ENCODE results near the gene AKAP13. TPM values are rescaled to one million over a fixed set of nuclear protein-coding genes. Genes with fewer than 3 reads are reported as not detected.
A peak's percentile ranks its signal among the peaks of the same experiment; 100 is the strongest.

The AKAP13 gene
- total RNA-seq, 2 donors from 2014 or later = 87.3 to 106 TPM

DNA sequence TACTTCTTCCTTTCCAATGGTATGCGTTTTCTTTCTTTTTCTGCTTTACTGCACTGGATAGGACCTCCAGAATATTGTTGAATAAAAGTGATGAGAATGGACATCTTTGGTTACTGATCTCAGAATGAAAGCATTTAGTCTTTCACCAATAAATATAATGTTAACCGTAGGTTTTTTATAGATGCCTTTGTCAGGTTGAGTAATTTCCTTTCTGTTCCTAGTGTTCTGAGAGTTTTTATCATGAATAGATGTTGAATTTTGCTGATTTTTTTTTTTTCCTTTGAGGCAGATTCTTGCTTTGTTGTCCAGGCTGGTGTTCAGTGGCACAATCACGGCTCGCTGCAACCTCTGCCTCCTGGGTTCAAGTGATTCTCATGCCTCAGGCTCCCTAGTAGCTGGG lies 255.9 kb downstream of the AKAP13 start:
- H3K4me1 ChIP-seq = peaks cover 7% of the 10 kb centered on the region
- H3K36me3 ChIP-seq = no peaks in the 10 kb centered on the region
- intact Hi-C loops (cut with DNase I) = no loop called here
- H3K4me3 ChIP-seq = no peak overlapping the region
- TF ChIP-seq CTCF (IDR thresholded peaks at IDR 0.05) = no peak
- DNase-seq = no peak
- no peak overlapping the region for H3K27ac ChIP-seq
- no peaks in the 10 kb centered on the region for H3K27me3 ChIP-seq
- no peak overlapping the region for H3K9ac ChIP-seq (ENCODE audit: low read depth in 2 of 2, low read length in 2 of 2)
- no peaks in the 10 kb centered on the region for H3K9me3 ChIP-seq

GRCh38 chr15:85639752-85640381 lies 259.5 kb downstream of the AKAP13 start:
- Histone ChIP-seq H3K4me1 (no peaks in the 10 kb centered on the region), H3K36me3 (no peaks in the 10 kb centered on the region), H3K27ac (peak overlapping the region; percentile 8), H3K27me3 (no peaks in the 10 kb centered on the region), H3K9me3 (no peaks in the 10 kb centered on the region), H3K9ac (ENCODE audit: low read depth in 2 of 2, low read length in 2 of 2) (no peak overlapping the region), H3K4me3 (no peak overlapping the region)
- TF ChIP-seq CTCF (IDR thresholded peaks at IDR 0.05) = no peak
- no peak for DNase-seq
- intact Hi-C loops (cut with DNase I) = no loop called here

DNA sequence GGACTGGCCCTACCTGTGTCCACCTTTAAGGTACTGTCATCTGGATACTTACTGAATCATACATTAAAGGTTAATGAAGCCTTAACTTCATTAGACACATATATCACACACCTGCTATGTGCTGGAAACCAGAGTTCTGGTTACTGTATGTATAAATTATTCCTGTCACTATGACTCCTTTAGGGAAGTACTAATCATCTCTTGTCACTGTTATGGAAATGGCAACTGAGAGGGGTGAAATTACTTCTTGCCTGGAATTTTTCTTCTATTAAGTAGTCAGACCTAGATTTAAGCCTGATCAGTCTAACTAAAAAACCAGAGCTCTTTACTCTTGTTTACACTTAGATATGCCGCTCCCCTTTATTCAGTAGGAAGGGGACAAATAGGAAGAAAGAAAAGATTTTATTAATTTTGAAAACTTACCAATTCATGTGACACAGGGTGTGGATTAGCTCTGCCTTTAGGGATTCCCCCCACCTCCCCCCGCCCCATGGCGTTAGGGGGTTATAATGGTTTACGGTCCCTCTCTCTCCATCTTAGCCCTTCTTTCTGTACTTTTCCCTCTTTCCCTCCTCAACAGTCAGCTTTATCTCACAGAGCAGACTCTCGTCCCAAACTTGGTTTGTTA lies 261.8 kb downstream of the AKAP13 start:
- no peak for TF ChIP-seq CTCF (IDR thresholded peaks at IDR 0.05)
- peak overlapping the region; percentile 64 for H3K27ac ChIP-seq
- no peaks in the 10 kb centered on the region for H3K27me3 ChIP-seq
- no peak for DNase-seq
- H3K9me3 ChIP-seq = no peaks in the 10 kb centered on the region
- H3K4me3 ChIP-seq = no peak overlapping the region
- H3K9ac ChIP-seq (ENCODE audit: low read depth in 2 of 2, low read length in 2 of 2) = peak overlapping the region in 1 of 2 donors; percentile 32
- H3K4me1 ChIP-seq = no peaks in the 10 kb centered on the region
- intact Hi-C loops (cut with DNase I) = no loop called here
- H3K36me3 ChIP-seq = no peaks in the 10 kb centered on the region

GRCh38 chr15:85642693-85643066 lies 262.3 kb downstream of the AKAP13 start:
- H3K36me3 ChIP-seq = no peaks in the 10 kb centered on the region

GRCh38 chr15:85646538-85647091 lies 266.2 kb downstream of the AKAP13 start:
- no peaks in the 10 kb centered on the region for H3K27me3 ChIP-seq
- intact Hi-C loops (cut with DNase I) = no loop called here
- peak overlapping the region; percentile 15 for H3K27ac ChIP-seq
- H3K4me3 ChIP-seq = no peak overlapping the region
- no peak for DNase-seq
- H3K9me3 ChIP-seq = no peaks in the 10 kb centered on the region
- TF ChIP-seq CTCF (IDR thresholded peaks at IDR 0.05) = no peak
- no peaks in the 10 kb centered on the region for H3K4me1 ChIP-seq
- no peak overlapping the region for H3K9ac ChIP-seq (ENCODE audit: low read depth in 2 of 2, low read length in 2 of 2)
- no peaks in the 10 kb centered on the region for H3K36me3 ChIP-seq

More at GRCh38 chr15:85642693-85643066, 262.3 kb downstream of the AKAP13 start:
- H3K27ac ChIP-seq = peak overlapping the region; percentile 64
- peak overlapping the region in 1 of 2 donors; percentile 32 for H3K9ac ChIP-seq (ENCODE audit: low read depth in 2 of 2, low read length in 2 of 2)
- intact Hi-C loops (cut with DNase I) = no loop called here
- no peak overlapping the region for H3K4me3 ChIP-seq
- DNase-seq = peak; percentile 36
- TF ChIP-seq CTCF (IDR thresholded peaks at IDR 0.05) = no peak
- H3K27me3 ChIP-seq = no peaks in the 10 kb centered on the region
- H3K9me3 ChIP-seq = no peaks in the 10 kb centered on the region
- H3K4me1 ChIP-seq = no peaks in the 10 kb centered on the region
